NT2/D1 (cell line): ENCODE measurements around the gene PCSK9.
A peak's percentile ranks its signal among the peaks of the same experiment; 100 is the strongest.

ENCODE experiments used
- DNase-seq: peaks from one replicate; pipeline ENCODE4 v3.0.0-alpha.2; 2011; ENCODE audit warnings: low read depth, low spot score
- H3K27me3 ChIP-seq: 2 replicates; pipeline ENCODE4 v1.6.0; 2011; ENCODE audit warnings: mild to moderate bottlenecking; ENCODE audit not compliant: insufficient read length, insufficient read depth
- H3K36me3 ChIP-seq: 2 replicates; pipeline ENCODE4 v1.6.1; 2011; ENCODE audit warnings: mild to moderate bottlenecking, low read length, mixed read lengths; ENCODE audit not compliant: insufficient read depth, insufficient read length
- H3K4me1 ChIP-seq: 2 replicates; pipeline ENCODE4 v1.5.1; 2011; ENCODE audit not compliant: insufficient read depth, insufficient read length
- H3K4me3 ChIP-seq: 2 replicates; pipeline ENCODE4 v1.5.1; 2011; ENCODE audit warnings: low read depth; ENCODE audit not compliant: insufficient read length
- H3K9ac ChIP-seq: 2 replicates; pipeline ENCODE4 v1.6.0; 2011; ENCODE audit warnings: low read depth; ENCODE audit not compliant: insufficient read length
- H3K9me3 ChIP-seq: 2 replicates; pipeline ENCODE4 v1.5.1; 2011; ENCODE audit warnings: mild to moderate bottlenecking, low read length; ENCODE audit not compliant: insufficient read depth
- SUZ12 ChIP-seq: IDR thresholded peaks from 2 replicates; pipeline ENCODE4 v1.6.1; 2011; ENCODE audit not compliant: insufficient read length, insufficient read depth; ENCODE audit errors: extremely low read depth
- YY1 ChIP-seq: IDR thresholded peaks from 2 replicates; pipeline ENCODE4 v1.6.1; 2011; ENCODE audit not compliant: insufficient read length, insufficient read depth
- ZNF274 ChIP-seq: IDR thresholded peaks from 2 replicates; pipeline ENCODE4 v1.6.1; 2011; ENCODE audit warnings: mild to moderate bottlenecking, low read depth, low read length

PCSK9 gene

DNA sequence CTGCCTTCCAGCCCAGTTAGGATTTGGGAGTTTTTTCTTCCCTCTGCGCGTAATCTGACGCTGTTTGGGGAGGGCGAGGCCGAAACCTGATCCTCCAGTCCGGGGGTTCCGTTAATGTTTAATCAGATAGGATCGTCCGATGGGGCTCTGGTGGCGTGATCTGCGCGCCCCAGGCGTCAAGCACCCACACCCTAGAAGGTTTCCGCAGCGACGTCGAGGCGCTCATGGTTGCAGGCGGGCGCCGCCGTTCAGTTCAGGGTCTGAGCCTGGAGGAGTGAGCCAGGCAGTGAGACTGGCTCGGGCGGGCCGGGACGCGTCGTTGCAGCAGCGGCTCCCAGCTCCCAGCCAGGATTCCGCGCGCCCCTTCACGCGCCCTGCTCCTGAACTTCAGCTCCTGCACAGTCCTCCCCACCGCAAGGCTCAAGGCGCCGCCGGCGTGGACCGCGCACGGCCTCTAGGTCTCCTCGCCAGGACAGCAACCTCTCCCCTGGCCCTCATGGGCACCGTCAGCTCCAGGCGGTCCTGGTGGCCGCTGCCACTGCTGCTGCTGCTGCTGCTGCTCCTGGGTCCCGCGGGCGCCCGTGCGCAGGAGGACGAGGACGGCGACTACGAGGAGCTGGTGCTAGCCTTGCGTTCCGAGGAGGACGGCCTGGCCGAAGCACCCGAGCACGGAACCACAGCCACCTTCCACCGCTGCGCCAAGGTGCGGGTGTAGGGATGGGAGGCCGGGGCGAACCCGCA, at the start of gene PCSK9:
Gene PCSK9, plus strand, starts transcription at position 207 of the 741 bp plus-strand sequence. Its CDS starts 290 bp downstream, at position 497.
- TF ChIP-seq ZNF274 (no peak), YY1 (no peak), SUZ12 (no peak)
- no peaks in the 10 kb centered on the region for H3K9me3 ChIP-seq
- no peak for DNase-seq
- peaks cover 18% of the 10 kb centered on the region for H3K4me1 ChIP-seq
- peaks cover 2% of the 10 kb centered on the region for H3K36me3 ChIP-seq
- peaks cover 6% of the 10 kb centered on the region for H3K27me3 ChIP-seq
- H3K4me3 ChIP-seq, result peak within 1 kb of the TSS; percentile 66
- H3K9ac ChIP-seq, result peak within 1 kb of the TSS; percentile 89

DNA sequence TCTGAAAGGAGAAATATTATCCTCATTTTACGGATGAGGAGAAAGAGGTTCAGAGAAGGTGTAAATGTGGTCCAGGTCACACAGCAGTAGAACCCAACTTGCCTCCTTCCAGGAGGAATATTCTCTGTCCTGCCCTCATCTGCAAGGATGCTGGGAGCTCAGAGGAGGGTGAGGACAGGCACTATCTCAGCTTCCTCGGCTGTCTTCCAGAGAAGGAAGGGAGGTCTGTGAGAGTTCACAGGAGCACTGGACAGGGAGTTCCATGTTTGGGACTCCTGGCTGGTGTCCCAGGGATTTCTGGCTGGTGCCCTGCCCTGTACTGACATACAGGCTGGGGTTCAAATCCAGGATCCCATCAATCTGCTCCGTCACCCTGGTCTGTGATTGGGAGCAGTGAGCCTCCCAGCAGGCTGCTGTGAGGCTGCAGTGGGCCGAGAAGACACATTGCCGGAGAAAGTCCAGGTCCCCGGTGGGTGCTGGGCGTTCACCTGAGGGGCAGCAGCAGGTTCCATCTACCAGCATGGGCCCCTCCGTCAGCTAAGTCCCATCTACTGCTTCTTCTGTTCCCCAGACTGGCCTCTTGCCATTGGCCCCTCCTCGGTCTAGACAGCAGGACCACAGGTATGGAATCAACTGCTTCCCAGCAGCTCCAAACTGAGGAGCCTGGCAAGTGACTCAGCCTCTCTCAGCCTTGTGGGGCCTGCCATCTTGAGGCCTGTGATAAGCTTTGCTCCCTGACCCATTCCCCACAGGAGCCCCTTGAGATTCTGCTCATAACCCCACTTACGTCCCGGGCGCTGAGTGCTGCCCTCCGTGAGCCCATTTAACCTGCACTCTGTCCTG, 49.2 kb upstream of the PCSK9 start:
- H3K27me3 ChIP-seq, result no peaks in the 10 kb centered on the region
- no peak overlapping the region for H3K4me3 ChIP-seq
- H3K9ac ChIP-seq, result no peak overlapping the region
- no peaks in the 10 kb centered on the region for H3K36me3 ChIP-seq
- no peak for TF ChIP-seq ZNF274
- no peak for TF ChIP-seq SUZ12
- no peak for TF ChIP-seq YY1
- H3K4me1 ChIP-seq, result peaks cover 31% of the 10 kb centered on the region
- no peaks in the 10 kb centered on the region for H3K9me3 ChIP-seq
- no peak for DNase-seq

DNA sequence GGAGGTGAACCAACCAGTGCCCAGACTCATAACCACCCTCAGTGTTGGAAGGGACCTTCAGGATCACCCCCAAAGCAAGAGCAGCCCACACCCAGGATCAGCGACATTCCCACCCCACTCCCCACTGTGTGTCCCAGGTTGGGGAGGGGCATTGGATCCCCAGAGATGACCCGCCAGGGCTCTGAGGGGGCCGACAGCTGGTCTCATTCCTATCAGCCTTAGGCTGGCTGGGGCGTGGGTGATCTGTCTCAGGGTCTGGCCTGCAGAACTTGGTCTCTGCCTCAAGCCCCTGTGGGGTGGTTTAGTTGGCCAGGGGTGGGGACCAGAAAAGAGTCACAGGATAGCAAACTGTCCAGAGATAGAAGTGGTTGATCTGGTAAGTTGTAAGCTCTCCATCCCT, 48.4 kb upstream of the PCSK9 start:
- no peak overlapping the region for H3K4me3 ChIP-seq
- DNase-seq, result no peak
- no peak for TF ChIP-seq ZNF274
- no peak for TF ChIP-seq YY1
- no peak for TF ChIP-seq SUZ12
- H3K27me3 ChIP-seq, result no peaks in the 10 kb centered on the region
- H3K9me3 ChIP-seq, result no peaks in the 10 kb centered on the region
- peaks cover 37% of the 10 kb centered on the region for H3K4me1 ChIP-seq
- H3K9ac ChIP-seq, result no peak overlapping the region
- H3K36me3 ChIP-seq, result no peaks in the 10 kb centered on the region

DNA sequence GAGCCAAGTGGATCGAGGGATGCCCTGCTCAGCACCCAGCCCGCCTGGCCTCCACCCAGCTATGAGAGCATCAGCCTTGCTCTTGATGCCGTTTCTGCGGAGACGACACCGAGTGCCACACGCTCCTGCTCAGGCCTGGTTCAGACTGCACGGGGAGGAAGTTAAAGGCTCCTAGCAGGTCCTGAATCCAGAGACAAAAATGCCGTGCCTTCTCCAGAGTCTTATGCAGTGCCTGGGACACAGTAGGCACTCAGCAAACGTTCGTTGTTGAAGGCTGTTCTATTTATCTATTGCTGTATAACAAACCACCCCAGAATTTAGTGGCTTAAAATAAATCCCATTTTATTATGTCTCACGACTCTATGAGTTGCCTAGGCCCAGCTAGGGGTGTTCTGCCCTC, 47.4 kb upstream of the PCSK9 start:
- Histone ChIP-seq H3K9ac (no peak overlapping the region), H3K27me3 (peaks cover under 1% of the 10 kb centered on the region), H3K9me3 (no peaks in the 10 kb centered on the region), H3K36me3 (no peaks in the 10 kb centered on the region), H3K4me1 (peaks cover 38% of the 10 kb centered on the region), H3K4me3 (no peak overlapping the region)
- no peak for TF ChIP-seq ZNF274
- TF ChIP-seq SUZ12, result no peak
- TF ChIP-seq YY1, result no peak
- DNase-seq, result no peak

DNA sequence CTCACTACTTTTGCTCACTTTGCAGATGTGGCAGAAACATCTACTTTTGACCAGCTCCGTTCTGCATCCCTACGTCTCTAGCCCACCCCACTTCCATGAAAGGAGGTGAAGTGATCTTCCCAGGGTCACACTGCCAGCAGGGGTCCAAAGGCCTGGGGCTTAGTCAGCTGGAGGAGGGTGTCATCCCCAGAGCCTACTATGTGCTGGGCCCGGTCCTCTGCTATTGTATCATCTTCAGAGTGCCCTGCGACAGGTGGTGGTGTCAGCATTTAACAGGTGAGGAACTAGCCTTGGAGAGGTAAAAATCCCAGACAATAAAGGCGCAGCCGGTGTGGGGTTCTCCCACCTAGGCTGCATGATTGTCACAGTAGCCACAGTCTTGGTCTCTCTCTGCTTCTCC, 46.2 kb upstream of the PCSK9 start:
- TF ChIP-seq YY1 (no peak), ZNF274 (no peak), SUZ12 (no peak)
- H3K27me3 ChIP-seq, result peaks cover 8% of the 10 kb centered on the region

DNA sequence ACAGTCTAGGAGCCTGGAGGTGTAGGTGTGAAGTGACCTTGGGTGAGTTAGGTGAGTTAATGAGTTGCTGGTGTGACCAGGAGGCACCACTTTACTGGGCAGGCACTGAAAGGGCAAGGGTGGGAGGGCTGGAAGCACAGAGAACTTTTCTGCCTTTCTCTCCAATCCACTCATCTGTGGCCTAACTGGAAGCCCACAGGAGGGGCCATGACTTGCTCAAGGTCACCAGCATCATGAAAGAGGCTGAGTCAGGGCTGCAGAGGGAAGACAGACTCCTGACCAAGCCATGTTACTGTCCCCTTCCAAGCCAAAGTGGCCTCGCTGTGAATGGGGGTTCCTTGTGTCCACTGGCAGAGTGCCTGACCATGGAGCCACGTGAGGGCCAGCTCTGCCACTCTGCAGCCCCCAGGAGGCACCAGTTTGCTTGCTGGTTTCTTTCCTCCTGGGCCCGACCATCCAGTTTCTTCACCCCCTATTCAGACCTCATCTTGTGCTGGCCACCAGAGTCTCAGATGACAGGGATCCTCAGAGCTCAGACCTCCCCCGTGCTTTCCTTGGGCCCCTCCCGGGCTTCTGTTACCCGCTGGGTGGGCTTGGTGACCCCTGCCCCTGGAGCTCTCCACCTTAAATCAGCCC, 44.9 kb upstream of the PCSK9 start:
- H3K9ac ChIP-seq, result peak overlapping the region; percentile 37
- no peak for DNase-seq
- no peaks in the 10 kb centered on the region for H3K9me3 ChIP-seq
- H3K4me3 ChIP-seq, result no peak overlapping the region
- H3K4me1 ChIP-seq, result peaks cover 45% of the 10 kb centered on the region
- no peaks in the 10 kb centered on the region for H3K36me3 ChIP-seq
- no peak for TF ChIP-seq ZNF274
- no peak for TF ChIP-seq YY1
- TF ChIP-seq SUZ12, result no peak
- H3K27me3 ChIP-seq, result peaks cover 8% of the 10 kb centered on the region

More for the DNA sequence above, 46.2 kb upstream of the PCSK9 start:
- no peaks in the 10 kb centered on the region for H3K36me3 ChIP-seq
- H3K4me3 ChIP-seq, result no peak overlapping the region
- H3K4me1 ChIP-seq, result peaks cover 40% of the 10 kb centered on the region
- H3K9ac ChIP-seq, result peak overlapping the region; percentile 22
- H3K9me3 ChIP-seq, result no peaks in the 10 kb centered on the region
- no peak for DNase-seq
